HepG2 (cell line): Measurements from ENCODE around the gene CKS1B. TPM values are rescaled to one million over a fixed set of nuclear protein-coding genes. Genes with fewer than 3 reads are reported as not detected.
A peak's percentile ranks its signal among the peaks of the same experiment; 100 is the strongest.

Experiments used
- ATAC-seq: fragments of 200-7000 bp; cut with Tn5 transposase; 3 replicates; pipeline ENCODE4 v1.9.1; 2020; ENCODE audit warnings: mild to moderate bottlenecking, moderate library complexity
- BruUV-seq: library from RNA; stranded (reverse); fragments of 400-500 nt; replicated peaks from 2 replicates; lab custom pipeline; 2021; lab: Mats Ljungman, UMichigan
- CTCF ChIA-PET: fragments of 300-600 bp; formaldehyde crosslinking; extraction: SDS; loops from one replicate; lab custom pipeline; 2021; ENCODE audit warnings: low total read pairs, inconsistent platforms, low intra/inter-chr PET ratio; lab: Yijun Ruan, JAX
- POLR2A ChIA-PET: fragments of 350-600 bp; sonication (Branson Sonifier 250); formaldehyde crosslinking; loops from one replicate; lab custom pipeline; 2020; ENCODE audit warnings: antibody characterized with exemption, inconsistent platforms; lab: Yijun Ruan, JAX
- DNase-seq: peaks from one replicate; pipeline ENCODE4 v3.0.0-alpha.2; 2015; ENCODE audit warnings: low spot score
- FAIRE-seq: peaks from 3 replicates; lab custom pipeline; 2011; peaks lifted over from hg19 to GRCh38; lab: Jason Lieb, UNC
- H2AFZ ChIP-seq: one replicate; pipeline ENCODE4 v1.6.1; 2011; ENCODE audit warnings: low read length, inconsistent platforms
- H3K27ac ChIP-seq: fragments of 300-600 bp; 3 replicates; pipeline ENCODE4 v1.8.0; 2011; ENCODE audit warnings: mixed run types, mild to moderate bottlenecking, mixed read lengths, low read length, inconsistent platforms; ENCODE audit not compliant: insufficient read depth; ENCODE audit errors: extremely low read length
- H3K27me3 ChIP-seq, 2 experiments: fragments of 200-600 bp in 1 of 2; 2 replicates in 1 of 2; 3 replicates in 1 of 2; pipeline versions ENCODE4 v1.6.0 to v1.8.0; 2011; ENCODE audit warnings: low read length in 2 of 2, mild to moderate bottlenecking in 2 of 2, moderate library complexity in 2 of 2, inconsistent platforms in 1 of 2; ENCODE audit not compliant: insufficient read depth in 2 of 2, control insufficient read depth in 1 of 2
- H3K36me3 ChIP-seq, 2 experiments: fragments of 200-600 bp in 1 of 2; replicated peaks in 1 of 2; 2 replicates in 1 of 2; 3 replicates in 1 of 2; pipeline versions ENCODE4 v1.5.1 to v1.8.0; 2011; ENCODE audit warnings: low read length in 2 of 2, inconsistent platforms in 1 of 2; ENCODE audit not compliant: insufficient read depth in 2 of 2, control insufficient read depth in 1 of 2
- H3K4me1 ChIP-seq: 2 replicates; pipeline ENCODE4 v1.5.1; 2012; ENCODE audit warnings: low read length, inconsistent platforms; ENCODE audit not compliant: insufficient read depth
- H3K4me2 ChIP-seq: 2 replicates; pipeline ENCODE4 v1.6.0; 2011; ENCODE audit warnings: low read depth, low read length, inconsistent platforms
- H3K4me3 ChIP-seq, 3 experiments: fragments of 200-600 bp in 1 of 3; sonication (generic), shearing (Covaris generic) in 1 of 3; replicated peaks in 1 of 3; 2 replicates each; pipeline ENCODE4 v1.5.1; 2011 to 2016; ENCODE audit warnings: low read length in 3 of 3, inconsistent platforms in 2 of 3, low read depth in 2 of 3, mild to moderate bottlenecking in 2 of 3, control low read depth in 1 of 3, mixed read lengths in 1 of 3; ENCODE audit not compliant: insufficient read depth in 1 of 3
- H3K79me2 ChIP-seq: one replicate; pipeline ENCODE4 v1.6.1; 2011; ENCODE audit warnings: low read length, inconsistent platforms; ENCODE audit not compliant: insufficient read depth
- H3K9ac ChIP-seq: 2 replicates; pipeline ENCODE4 v1.6.0; 2011; ENCODE audit warnings: mild to moderate bottlenecking, low read depth, low read length, inconsistent platforms; ENCODE audit not compliant: insufficient read depth
- H3K9me3 ChIP-seq: 2 replicates; pipeline ENCODE4 v1.5.1; 2012; ENCODE audit warnings: mild to moderate bottlenecking, low read length
- H4K20me1 ChIP-seq: 2 replicates; pipeline ENCODE4 v1.6.0; 2011; ENCODE audit warnings: inconsistent platforms, mild to moderate bottlenecking, low read length, moderate library complexity; ENCODE audit not compliant: insufficient read depth
- HNF4A ChIP-seq: sonication (generic); formaldehyde crosslinking; IDR thresholded peaks from 2 replicates; pipeline ENCODE4 v1.4.0; 2020; ENCODE audit warnings: missing genetic modification reagents
- PTBP1 ChIP-seq: fragments of 200-400 bp; formaldehyde crosslinking; IDR thresholded peaks from 2 replicates; pipeline ENCODE4 v1.6.1; 2018; ENCODE audit warnings: low read length, low read depth; ENCODE audit not compliant: poor library complexity, severe bottlenecking
- RBFOX2 ChIP-seq: fragments of 200-400 bp; formaldehyde crosslinking; IDR thresholded peaks from 2 replicates; pipeline ENCODE4 v1.6.1; 2017; ENCODE audit warnings: low read depth, mild to moderate bottlenecking, low read length
- ZNF556 ChIP-seq: sonication (generic); formaldehyde crosslinking; IDR thresholded peaks from 2 replicates; pipeline ENCODE4 v1.4.0; 2020; ENCODE audit warnings: mild to moderate bottlenecking, missing genetic modification reagents, borderline replicate concordance
- WGBS: methylation state at CpG from one replicate; pipeline ENCODE4 v1.1.6; 2017; ENCODE audit warnings: low lambda C conversion rate; 5-methylcytosine and 5-hydroxymethylcytosine counted together
- in situ Hi-C: cut with HindIII; loops from 2 replicates; pipeline ENCODE4 v1.10.0; 2017; ENCODE audit warnings: low pct_unique_long_range_greater_than_20kb; ENCODE audit not compliant: extremely low pct_ligation_motif_present
- intact Hi-C: fragments of 100-400 bp; cut with micrococcal nuclease; formaldehyde crosslinking; loops from one replicate; pipeline ENCODE4 v1.10.0; 2022; ENCODE audit not compliant: unreplicated experiment
- polyA plus RNA-seq, 8 experiments: library from polyadenylated mRNA; depleted of rRNA in 3 of 8; stranded (reverse) in 7 of 8; unstranded in 1 of 8; fragments of >200 nt; fragmentation: Illumina TruSeq in 4 of 8; extraction: Trizol in 4 of 8; gene quantifications; 2 replicates each; pipeline versions ENCODE4 v1.2.1 to v1.2.3, GENCODE V29; 2011 to 2016; ENCODE audit warnings: low read depth in 4 of 8, missing spikeins in 1 of 8, mixed read lengths in 1 of 8; ENCODE audit not compliant: insufficient read depth in 1 of 8
- total RNA-seq, 5 experiments: library from RNA; depleted of rRNA; stranded (reverse); fragments of >200 nt; fragmentation: Illumina TruSeq; extraction: Trizol; gene quantifications; 2 replicates each; pipeline ENCODE4 v1.2.3, GENCODE V29; 2016; ENCODE audit warnings: low read depth in 1 of 5

CKS1B gene
- total and polyA plus RNA-seq, 2 of the 13 experiments (the other 11 are each of a cell fraction or from before 2014, with no cell fraction given): 217 to 222 TPM

DNA sequence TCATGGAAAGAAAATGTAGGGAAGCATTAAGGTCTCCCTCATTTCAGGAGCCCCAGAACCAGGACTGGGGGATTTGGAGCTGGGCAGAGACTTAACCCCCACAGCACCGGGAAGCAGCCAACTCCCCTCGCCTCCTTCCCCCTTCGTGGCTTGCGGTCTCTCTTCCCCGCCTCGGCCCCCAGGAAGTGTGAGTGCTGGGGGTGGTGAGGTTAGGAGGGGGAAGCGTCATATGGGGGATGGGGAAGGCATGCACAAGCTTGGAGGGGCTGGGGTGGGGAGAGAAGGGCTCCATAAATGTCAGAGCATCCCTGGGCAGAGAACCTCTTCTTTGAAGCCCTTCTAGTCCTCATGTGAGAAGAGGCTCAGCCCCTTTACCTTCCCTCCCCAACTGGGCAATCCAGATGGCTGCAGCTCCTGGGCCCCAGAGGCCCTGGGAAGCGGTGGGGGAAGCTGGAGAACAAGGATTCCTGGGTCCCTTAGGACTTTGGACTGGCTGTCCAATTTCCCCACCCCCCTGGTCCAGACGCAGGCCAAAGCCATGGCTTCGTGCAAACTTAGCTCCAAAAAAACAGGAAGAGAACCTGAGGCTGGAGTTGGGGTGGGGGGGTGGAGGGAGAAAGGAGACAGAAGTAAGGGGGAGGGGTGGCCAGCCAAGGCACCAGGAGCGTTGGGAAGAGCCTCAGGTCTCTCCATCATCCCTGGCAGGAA is 35.9 kb downstream of the CKS1B start:
- Histone ChIP-seq H2AFZ (no peak overlapping the region), H4K20me1 (peaks cover 11% of the 10 kb centered on the region; the same call in 1 of the 2 replicates), H3K36me3 (peaks cover 3 to 29% of the 10 kb centered on the region in 2 experiments; a peak in 4 of 5 replicates), H3K4me3 (no peak overlapping the region), H3K4me2 (no peak overlapping the region), H3K4me1 (peaks cover 82% of the 10 kb centered on the region), H3K27me3 (no peaks in the 10 kb centered on the region), H3K79me2 (peaks cover 28% of the 10 kb centered on the region), H3K9ac (no peak overlapping the region), H3K27ac (no peak overlapping the region), H3K9me3 (no peaks in the 10 kb centered on the region)
- CTCF ChIA-PET: no interaction called here
- no peak for DNase-seq
- TF ChIP-seq HNF4A (peak; percentile 28; the same call in 1 of the 2 replicates), ZNF556 (CRISPR knock-in tag) (no peak)
- ATAC-seq: no peak
- FAIRE-seq: no peak
- POLR2A ChIA-PET: interaction anchor here (0.7 to 8.2 kb wide), 2 partner anchors 8 to 40 kb away, joined by 4 to 90 read pairs; partner anchors contain the start of genes SHC1 and ZBTB7B
- intact Hi-C loops: no loop called here
- in situ Hi-C loops: no loop called here
- BruUV-seq: no TSS peak
- WGBS: 82% methylated on average over 11 of the region's 11 CpGs

DNA sequence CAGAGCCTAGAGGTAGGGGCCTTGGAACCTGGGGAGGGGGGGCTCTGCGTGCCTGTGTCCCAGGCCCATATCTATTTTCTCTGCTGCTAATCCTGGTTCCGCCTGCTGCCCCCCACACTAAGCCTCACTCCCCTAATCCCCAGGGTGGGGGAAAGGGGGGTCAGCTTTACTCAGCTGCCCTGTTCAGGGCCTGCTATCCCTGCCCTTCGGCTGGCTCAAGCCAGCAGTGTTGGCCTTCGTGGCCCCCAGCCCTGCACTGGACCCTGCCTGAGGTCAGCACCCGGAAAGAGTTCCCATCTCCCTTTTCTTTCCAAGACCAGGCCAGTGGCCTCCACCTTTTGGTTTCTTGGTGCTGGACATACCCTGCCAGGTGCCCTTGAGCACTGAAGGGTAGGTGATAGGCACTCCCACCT is 36.5 kb downstream of the CKS1B start:
- BruUV-seq: no TSS peak
- in situ Hi-C loops (no loop called here), intact Hi-C loops (no loop called here)
- TF ChIP-seq RBFOX2: 0 out of 2 replicates have a peak, but pooled peaks have one; percentile 26
- no peak for TF ChIP-seq PTBP1
- peaks cover 11% of the 10 kb centered on the region; the same call in 1 of the 2 replicates for H4K20me1 ChIP-seq
- DNase-seq: no peak
- H2AFZ ChIP-seq: no peak overlapping the region
- ChIA-PET POLR2A (interaction anchor here (8.2 kb wide), 1 partner anchor 9 kb away, joined by 90 read pairs; the partner anchor contains the start of gene ZBTB7B), CTCF (no interaction called here)
- no peaks in the 10 kb centered on the region for H3K9me3 ChIP-seq
- H3K79me2 ChIP-seq: peaks cover 28% of the 10 kb centered on the region
- H3K9ac ChIP-seq: no peak overlapping the region
- no peak for FAIRE-seq
- 100% methylated on average over 4 of the region's 5 CpGs for WGBS
- ATAC-seq: no peak
- H3K27me3 ChIP-seq: no peaks in the 10 kb centered on the region
- no peak overlapping the region for H3K4me2 ChIP-seq
- H3K4me3 ChIP-seq: no peak overlapping the region
- H3K27ac ChIP-seq: no peak overlapping the region
- H3K36me3 ChIP-seq: peaks cover 3 to 33% of the 10 kb centered on the region in 2 experiments; a peak in 4 of 5 replicates
- H3K4me1 ChIP-seq: peaks cover 75% of the 10 kb centered on the region
